Astrocyte (in vitro differentiated cells and primary cell): ENCODE measurements around the gene TNIK. TPM values are rescaled to one million over a fixed set of nuclear protein-coding genes. Genes with fewer than 3 reads are reported as not detected.
"Not testable (repeated sequence)": the region's sequence is repeated elsewhere in the genome, so short reads cannot be mapped to it uniquely, and the experiment has no call there.

Experiments
- DNase-seq: peaks from one replicate; pipeline ENCODE4 v3.0.0-alpha.2; 2010; ENCODE audit warnings: low read depth
- FAIRE-seq: peaks from 2 replicates; lab custom pipeline; 2011; peaks lifted over from hg19 to GRCh38; lab: Jason Lieb, UNC
- H2AFZ ChIP-seq: 2 replicates; pipeline ENCODE4 v1.6.0; 2012; ENCODE audit warnings: low read depth, low read length, inconsistent platforms
- H3K27ac ChIP-seq: 2 replicates; pipeline ENCODE4 v1.5.1; 2011; ENCODE audit warnings: low read depth, low read length, inconsistent platforms
- H3K27me3 ChIP-seq: 2 replicates; pipeline ENCODE4 v1.6.0; 2011; ENCODE audit warnings: low read length, inconsistent platforms; ENCODE audit not compliant: insufficient read depth
- H3K36me3 ChIP-seq: 2 replicates; pipeline ENCODE4 v1.5.1; 2011; ENCODE audit warnings: low read length, inconsistent platforms; ENCODE audit not compliant: insufficient read depth
- H3K4me1 ChIP-seq: 2 replicates; pipeline ENCODE4 v1.5.1; 2011; ENCODE audit warnings: low read length, inconsistent platforms; ENCODE audit not compliant: insufficient read depth
- H3K4me2 ChIP-seq: 2 replicates; pipeline ENCODE4 v1.6.0; 2012; ENCODE audit warnings: low read length, inconsistent platforms
- H3K4me3 ChIP-seq: 2 replicates; pipeline ENCODE4 v1.5.1; 2011; ENCODE audit warnings: low read depth, mild to moderate bottlenecking, low read length, inconsistent platforms; ENCODE audit not compliant: insufficient read depth
- H3K79me2 ChIP-seq: 2 replicates; pipeline ENCODE4 v1.6.0; 2012; ENCODE audit warnings: mild to moderate bottlenecking, low read length, inconsistent platforms; ENCODE audit not compliant: insufficient read depth
- H3K9ac ChIP-seq: 2 replicates; pipeline ENCODE4 v1.6.0; 2012; ENCODE audit warnings: mild to moderate bottlenecking, low read length, inconsistent platforms
- H3K9me3 ChIP-seq: 2 replicates; pipeline ENCODE4 v1.5.1; 2012; ENCODE audit warnings: low read depth, mild to moderate bottlenecking, low read length, inconsistent platforms; ENCODE audit not compliant: insufficient read depth
- H4K20me1 ChIP-seq: 2 replicates; pipeline ENCODE4 v1.6.0; 2012; ENCODE audit warnings: low read length, inconsistent platforms; ENCODE audit not compliant: insufficient read depth
- H3K27ac Mint-ChIP-seq: one replicate; pipeline ENCODE4 v1.8.0; 2021; ENCODE audit warnings: mild to moderate bottlenecking, mixed read lengths; ENCODE audit not compliant: unreplicated experiment
- H3K27me3 Mint-ChIP-seq: one replicate; pipeline ENCODE4 v1.8.0; 2021; ENCODE audit warnings: low read depth, mixed read lengths; ENCODE audit not compliant: unreplicated experiment
- H3K36me3 Mint-ChIP-seq: one replicate; pipeline ENCODE4 v1.8.0; 2021; ENCODE audit warnings: low read depth, mixed read lengths; ENCODE audit not compliant: unreplicated experiment
- H3K4me1 Mint-ChIP-seq: one replicate; pipeline ENCODE4 v1.8.0; 2021; ENCODE audit warnings: low read depth, mixed read lengths; ENCODE audit not compliant: unreplicated experiment
- H3K4me3 Mint-ChIP-seq: one replicate; pipeline ENCODE4 v1.8.0; 2021; ENCODE audit warnings: mild to moderate bottlenecking, moderate library complexity, mixed read lengths; ENCODE audit not compliant: unreplicated experiment
- H3K9me3 Mint-ChIP-seq: one replicate; pipeline ENCODE4 v1.8.0; 2021; ENCODE audit warnings: mild to moderate bottlenecking, mixed read lengths; ENCODE audit not compliant: unreplicated experiment
- CTCF ChIP-seq: IDR thresholded peaks from 2 replicates; pipeline ENCODE4 v1.5.1; 2011; ENCODE audit warnings: low read depth, mild to moderate bottlenecking, inconsistent platforms, low read length, moderate library complexity; ENCODE audit not compliant: insufficient read depth
- EZH2 ChIP-seq: IDR thresholded peaks from 2 replicates; pipeline ENCODE4 v1.6.1; 2012; ENCODE audit warnings: mild to moderate bottlenecking, low read length, inconsistent platforms; ENCODE audit not compliant: insufficient read depth
- total RNA-seq: library from RNA; stranded (reverse); gene quantifications from 2 replicates; pipeline ENCODE4 v1.2.1, GENCODE V29; 2021

The TNIK gene
- total RNA-seq, 1 donor from 2014 or later, result 70.0 TPM

- H4K20me1 ChIP-seq, result no peaks in the 10 kb centered on the region
- H3K4me1 ChIP-seq, result no peaks in the 10 kb centered on the region
- no peak overlapping the region for H3K4me3 Mint-ChIP-seq
- no peak overlapping the region for H3K27ac ChIP-seq
- no peaks in the 10 kb centered on the region for H3K36me3 ChIP-seq
- TF ChIP-seq EZH2 (no peak), CTCF (no peak)
- H3K9me3 Mint-ChIP-seq, result no peaks in the 10 kb centered on the region
- no peak overlapping the region for H3K27ac Mint-ChIP-seq
- DNase-seq (no peak), FAIRE-seq (no peak)
- H3K27me3 Mint-ChIP-seq, result no peaks in the 10 kb centered on the region
- no peaks in the 10 kb centered on the region for H3K36me3 Mint-ChIP-seq
- H3K4me2 ChIP-seq, result no peak overlapping the region
- H3K4me1 Mint-ChIP-seq, result peaks cover 11% of the 10 kb centered on the region
- no peaks in the 10 kb centered on the region for H3K9me3 ChIP-seq
- H3K9ac ChIP-seq, result no peak overlapping the region
- no peak overlapping the region for H2AFZ ChIP-seq
- H3K4me3 ChIP-seq, result no peak overlapping the region
- H3K27me3 ChIP-seq, result no peaks in the 10 kb centered on the region
- no peaks in the 10 kb centered on the region for H3K79me2 ChIP-seq
Measured at GRCh38 chr3:171242951-171243350, 217.3 kb downstream of the TNIK start.

- no peaks in the 10 kb centered on the region for H3K79me2 ChIP-seq
- Mint-ChIP-seq H3K4me1 (peaks cover 11% of the 10 kb centered on the region), H3K27ac (no peak overlapping the region), H3K9me3 (no peaks in the 10 kb centered on the region), H3K36me3 (peaks cover 1% of the 10 kb centered on the region), H3K27me3 (no peaks in the 10 kb centered on the region), H3K4me3 (no peak overlapping the region)
- H3K4me3 ChIP-seq, result no peak overlapping the region
- H3K4me1 ChIP-seq, result no peaks in the 10 kb centered on the region
- FAIRE-seq (no peak), DNase-seq (no peak)
- H3K9ac ChIP-seq, result no peak overlapping the region
- no peak overlapping the region for H3K4me2 ChIP-seq
- TF ChIP-seq EZH2 (no peak), CTCF (no peak)
- H3K27ac ChIP-seq, result no peak overlapping the region
- no peak overlapping the region for H2AFZ ChIP-seq
- no peaks in the 10 kb centered on the region for H3K27me3 ChIP-seq
- H4K20me1 ChIP-seq, result no peaks in the 10 kb centered on the region
- no peaks in the 10 kb centered on the region for H3K9me3 ChIP-seq
- no peaks in the 10 kb centered on the region for H3K36me3 ChIP-seq
Measured at GRCh38 chr3:171242170-171242569, 218.0 kb downstream of the TNIK start.

GRCh38 chr3:171241655-171242054 lies 218.6 kb downstream of the TNIK start:
- not testable (repeated sequence) for H3K4me3 Mint-ChIP-seq, H3K27me3 Mint-ChIP-seq, H3K9me3 Mint-ChIP-seq, H3K4me3 ChIP-seq, H3K9ac ChIP-seq, H3K27ac Mint-ChIP-seq, H4K20me1 ChIP-seq, H3K36me3 Mint-ChIP-seq, H3K27me3 ChIP-seq, H3K4me2 ChIP-seq, H3K4me1 ChIP-seq, DNase-seq, H3K27ac ChIP-seq, H2AFZ ChIP-seq, H3K79me2 ChIP-seq, H3K36me3 ChIP-seq, FAIRE-seq, H3K9me3 ChIP-seq
- peaks cover 11% of the 10 kb centered on the region for H3K4me1 Mint-ChIP-seq
